ENCODE measurements around the gene AADAT.

GRCh38 chr4:170080496-170080895, 9.3 kb downstream of the AADAT start:
- TF ChIP-seq POLR2A (IDR thresholded peaks at IDR 0.05; ENCODE audit: low read depth, low read length) (no peak), POLR2AphosphoS5 (IDR thresholded peaks at IDR 0.05; ENCODE audit: low read depth, low read length) (no peak), TAF1 (IDR thresholded peaks at IDR 0.05; ENCODE audit: borderline replicate concordance, low read depth, low read length) (no peak)
